Epithelial cell of proximal tubule (primary cell): ENCODE results near the gene RALGPS2. TPM values are rescaled to one million over a fixed set of nuclear protein-coding genes. Genes with fewer than 3 reads are reported as not detected.

Source experiments
- DNase-seq: peaks from one replicate; pipeline ENCODE4 v3.0.0-alpha.2; 2011; ENCODE audit warnings: low read depth
- H3K4me3 ChIP-seq: 2 replicates; pipeline ENCODE4 v1.5.1; 2011; ENCODE audit warnings: low read depth, mild to moderate bottlenecking, low read length
- total RNA-seq: library from RNA; depleted of rRNA; stranded (reverse); fragments of >200 nt; gene quantifications from 2 replicates; pipeline ENCODE4 v1.2.3, GENCODE V29; 2015
- TF ChIP-seq, protein P1 (sequence below): conservative IDR thresholded peaks from 2 replicates; pipeline ENCODE4 v1.5.1; 2012; ENCODE audit warnings: low read depth, mild to moderate bottlenecking, low read length

The RALGPS2 gene
- total RNA-seq, 1 donor from 2014 or later, result 15.0 TPM

DNA sequence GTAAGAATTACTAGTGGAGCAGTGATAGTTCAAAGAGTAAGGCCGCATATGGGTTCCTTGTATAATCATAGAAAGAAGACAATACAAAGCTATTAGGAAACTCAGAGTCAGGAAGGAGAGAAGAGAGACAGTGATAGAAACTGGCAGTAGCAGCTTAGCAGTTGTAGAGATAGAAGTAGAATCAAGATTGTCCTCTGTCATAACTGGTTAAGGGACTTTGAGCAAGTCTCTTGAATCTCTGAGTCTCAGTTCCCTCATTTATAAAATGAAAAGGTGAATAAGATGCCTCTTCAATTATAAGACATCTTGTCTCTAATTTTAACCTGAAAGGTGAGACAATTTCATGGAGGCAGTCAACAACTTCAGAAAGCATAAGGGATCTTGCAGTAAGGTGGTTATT is 6.5 kb upstream of the RALGPS2 start:
- DNase-seq, result no peak
- H3K4me3 ChIP-seq, result no peak overlapping the region
- TF ChIP-seq, protein P1, sequence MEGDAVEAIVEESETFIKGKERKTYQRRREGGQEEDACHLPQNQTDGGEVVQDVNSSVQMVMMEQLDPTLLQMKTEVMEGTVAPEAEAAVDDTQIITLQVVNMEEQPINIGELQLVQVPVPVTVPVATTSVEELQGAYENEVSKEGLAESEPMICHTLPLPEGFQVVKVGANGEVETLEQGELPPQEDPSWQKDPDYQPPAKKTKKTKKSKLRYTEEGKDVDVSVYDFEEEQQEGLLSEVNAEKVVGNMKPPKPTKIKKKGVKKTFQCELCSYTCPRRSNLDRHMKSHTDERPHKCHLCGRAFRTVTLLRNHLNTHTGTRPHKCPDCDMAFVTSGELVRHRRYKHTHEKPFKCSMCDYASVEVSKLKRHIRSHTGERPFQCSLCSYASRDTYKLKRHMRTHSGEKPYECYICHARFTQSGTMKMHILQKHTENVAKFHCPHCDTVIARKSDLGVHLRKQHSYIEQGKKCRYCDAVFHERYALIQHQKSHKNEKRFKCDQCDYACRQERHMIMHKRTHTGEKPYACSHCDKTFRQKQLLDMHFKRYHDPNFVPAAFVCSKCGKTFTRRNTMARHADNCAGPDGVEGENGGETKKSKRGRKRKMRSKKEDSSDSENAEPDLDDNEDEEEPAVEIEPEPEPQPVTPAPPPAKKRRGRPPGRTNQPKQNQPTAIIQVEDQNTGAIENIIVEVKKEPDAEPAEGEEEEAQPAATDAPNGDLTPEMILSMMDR, result no peak

DNA sequence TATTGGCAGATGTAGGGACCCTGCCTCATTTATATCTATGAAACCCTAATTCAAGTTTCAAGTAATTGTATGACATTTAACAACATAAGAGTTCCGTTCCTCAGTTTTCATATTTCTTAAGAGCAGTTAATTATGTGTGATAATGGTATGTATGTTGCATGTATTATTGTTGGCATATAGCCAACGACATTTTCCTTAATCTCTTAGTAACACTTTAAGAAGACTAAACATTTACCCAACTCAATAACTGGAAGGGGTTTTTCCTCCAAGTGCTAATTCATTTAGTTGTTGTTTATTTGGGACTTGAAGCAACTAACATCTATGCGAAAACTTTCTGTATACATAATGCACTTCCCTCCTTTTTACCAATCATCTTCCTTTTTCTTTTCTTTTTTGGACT is 1.5 kb upstream of the RALGPS2 start:
- TF ChIP-seq, protein P1, result no peak
- no peak overlapping the region for H3K4me3 ChIP-seq

DNA sequence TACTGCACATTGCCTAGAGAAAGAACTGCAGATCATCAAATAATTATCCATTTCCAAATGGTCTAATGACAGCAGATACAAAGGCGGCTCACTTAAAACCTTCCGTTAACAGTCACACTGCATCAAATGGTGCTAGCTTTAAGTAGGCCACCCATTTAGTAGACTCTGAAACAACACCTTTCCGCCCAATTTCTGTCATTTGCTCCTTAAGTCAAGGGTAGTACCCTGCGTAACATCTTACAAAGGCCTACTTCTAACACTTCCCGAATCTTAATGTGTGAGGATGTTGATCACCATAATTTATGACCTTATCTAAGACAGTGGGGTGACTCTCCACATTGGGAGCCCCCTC is 692 bp upstream of the RALGPS2 start:
- TF ChIP-seq, protein P1, result no peak
- DNase-seq, result no peak
- peak overlapping the region; percentile 80 for H3K4me3 ChIP-seq

More for the DNA sequence above, 1.5 kb upstream of the RALGPS2 start:
- DNase-seq, result no peak

DNA sequence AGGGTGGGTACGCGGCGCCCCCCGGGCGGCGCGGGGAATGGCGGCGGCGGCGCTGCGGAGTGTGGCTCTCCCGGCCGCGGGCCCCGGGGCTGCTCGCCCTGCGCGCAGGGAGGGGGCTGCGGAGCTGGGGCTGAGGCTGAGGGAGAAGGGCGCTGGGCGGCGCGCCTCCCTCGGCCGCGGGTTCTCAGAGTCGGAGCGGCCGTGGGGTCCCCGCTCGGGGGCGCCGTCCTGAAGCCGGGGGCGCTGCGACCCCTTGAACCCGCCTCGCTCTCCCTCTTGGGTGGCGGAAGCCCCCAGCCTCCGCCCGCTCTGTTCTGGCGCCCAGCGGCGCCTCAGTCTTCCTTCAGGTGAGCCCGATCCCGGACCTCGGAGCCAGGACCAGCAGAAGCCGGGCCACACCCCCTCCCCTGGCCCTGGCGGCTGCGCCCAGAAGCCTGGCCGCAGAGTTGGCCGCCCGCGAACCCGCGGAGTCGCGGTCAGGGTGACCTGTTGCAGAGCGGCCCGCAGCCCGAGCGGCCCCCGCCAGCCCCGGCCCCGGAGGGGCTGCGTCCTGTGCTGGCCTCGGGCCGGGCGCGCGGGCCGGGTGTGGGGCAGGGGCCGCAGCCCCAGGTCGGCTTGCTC is 532 bp downstream of the RALGPS2 start:
- no peak for DNase-seq
- TF ChIP-seq, protein P1, result no peak
- H3K4me3 ChIP-seq, result peak overlapping the region; percentile 80

DNA sequence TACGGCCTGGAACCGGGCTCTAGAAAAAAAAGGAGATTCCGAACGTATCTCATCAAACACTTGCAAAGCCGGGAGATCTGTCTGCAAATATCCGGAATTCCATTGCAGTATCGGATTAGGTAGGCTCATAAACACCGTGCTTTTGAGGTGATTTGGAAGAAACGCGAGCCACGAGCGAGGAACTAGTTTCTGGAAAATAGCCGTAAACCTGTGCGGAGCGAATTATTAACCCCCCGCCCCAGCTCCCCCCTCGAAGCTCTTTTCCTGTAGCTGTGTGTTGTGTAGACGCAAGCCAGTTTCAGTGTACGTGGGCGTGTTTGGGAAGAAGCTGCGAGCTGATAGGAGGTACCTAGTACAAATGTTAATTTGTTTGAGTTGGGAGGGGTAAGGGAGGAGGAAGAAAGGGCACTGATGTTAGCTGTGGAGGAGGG is 1.1 kb downstream of the RALGPS2 start:
- peak; percentile 91 for DNase-seq
- peak overlapping the region; percentile 80 for H3K4me3 ChIP-seq
- TF ChIP-seq, protein P1, result no peak

DNA sequence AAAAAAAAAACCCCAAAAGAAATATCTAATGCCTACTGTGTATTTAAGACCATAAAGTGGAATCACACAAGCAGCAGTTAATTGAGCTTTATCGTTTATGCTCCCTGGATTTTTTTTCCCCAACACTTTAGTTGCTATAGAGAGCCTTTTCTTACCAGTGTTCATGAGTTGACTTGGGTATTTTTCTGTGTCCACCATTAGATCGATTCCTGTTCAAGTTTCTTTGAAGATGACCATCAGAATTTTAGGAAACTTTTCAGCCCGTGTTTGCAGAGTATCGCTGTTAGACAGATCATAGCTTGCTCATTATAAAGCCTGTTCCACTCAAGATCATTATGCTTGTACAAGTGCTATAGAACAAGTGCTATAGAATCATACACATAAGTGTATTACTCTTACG is 1.5 kb downstream of the RALGPS2 start:
- TF ChIP-seq, protein P1, result no peak
- peak overlapping the region; percentile 80 for H3K4me3 ChIP-seq
- no peak for DNase-seq
